ENCODE data around the gene HDAC4. TPM values are rescaled to one million over a fixed set of nuclear protein-coding genes. Genes with fewer than 3 reads are reported as not detected.

HDAC4 gene
- total RNA-seq, 1 experiment from 2014 or later: 21.8 TPM

DNA sequence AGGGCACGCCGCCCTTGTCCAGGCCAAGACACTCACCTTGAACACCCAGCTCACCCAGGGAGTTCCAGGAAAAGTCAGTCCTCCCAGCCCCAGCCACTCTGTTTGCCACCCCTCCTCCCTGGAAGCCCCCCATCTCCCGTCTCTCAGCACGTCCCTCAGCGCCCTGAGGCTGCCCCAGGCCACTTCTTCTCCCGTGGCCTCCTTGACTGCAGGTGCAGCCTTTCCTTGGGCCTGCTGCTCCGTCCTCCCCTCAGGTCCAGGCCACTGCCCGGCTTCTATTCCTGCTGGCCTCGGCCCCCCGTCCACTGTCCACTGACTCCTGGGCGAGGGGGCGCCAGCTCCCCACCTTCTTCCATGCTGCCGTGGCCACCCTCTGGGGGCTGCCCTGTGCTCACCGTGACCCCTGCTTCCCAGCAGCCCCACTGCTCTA is 239.1 kb downstream of the HDAC4 start:
- no peaks in the 10 kb centered on the region for H3K27me3 Mint-ChIP-seq (ENCODE audit: insufficient read depth, unreplicated experiment)
- no peaks in the 10 kb centered on the region for H3K9me3 Mint-ChIP-seq (ENCODE audit: unreplicated experiment)
- POLR2A ChIA-PET: interaction anchor here (0.7 kb wide), 1 partner anchor 26 kb away, joined by 3 read pairs; no protein-coding TSS in a partner anchor
- no peak for DNase-seq (ENCODE audit: unreplicated experiment)
- CTCF ChIA-PET: interaction anchor here (0.5 to 0.7 kb wide), 2 partner anchors 49 to 899 kb away, joined by 3 read pairs; no protein-coding TSS in a partner anchor
- H3K36me3 Mint-ChIP-seq (ENCODE audit: insufficient read depth, unreplicated experiment): peaks cover 14% of the 10 kb centered on the region
- BruUV-seq (replicated peaks): no TSS peak
- TF ChIP-seq CTCF (IDR thresholded peaks at IDR 0.05; ENCODE audit: unreplicated experiment): no peak
- H3K4me3 Mint-ChIP-seq (ENCODE audit: unreplicated experiment): no peak overlapping the region
- H3K27ac Mint-ChIP-seq (ENCODE audit: low read depth, unreplicated experiment): no peak overlapping the region
- intact Hi-C loops (cut with micrococcal nuclease): no loop called here
- H3K4me1 Mint-ChIP-seq (ENCODE audit: insufficient read depth, unreplicated experiment): peaks cover 12% of the 10 kb centered on the region

DNA sequence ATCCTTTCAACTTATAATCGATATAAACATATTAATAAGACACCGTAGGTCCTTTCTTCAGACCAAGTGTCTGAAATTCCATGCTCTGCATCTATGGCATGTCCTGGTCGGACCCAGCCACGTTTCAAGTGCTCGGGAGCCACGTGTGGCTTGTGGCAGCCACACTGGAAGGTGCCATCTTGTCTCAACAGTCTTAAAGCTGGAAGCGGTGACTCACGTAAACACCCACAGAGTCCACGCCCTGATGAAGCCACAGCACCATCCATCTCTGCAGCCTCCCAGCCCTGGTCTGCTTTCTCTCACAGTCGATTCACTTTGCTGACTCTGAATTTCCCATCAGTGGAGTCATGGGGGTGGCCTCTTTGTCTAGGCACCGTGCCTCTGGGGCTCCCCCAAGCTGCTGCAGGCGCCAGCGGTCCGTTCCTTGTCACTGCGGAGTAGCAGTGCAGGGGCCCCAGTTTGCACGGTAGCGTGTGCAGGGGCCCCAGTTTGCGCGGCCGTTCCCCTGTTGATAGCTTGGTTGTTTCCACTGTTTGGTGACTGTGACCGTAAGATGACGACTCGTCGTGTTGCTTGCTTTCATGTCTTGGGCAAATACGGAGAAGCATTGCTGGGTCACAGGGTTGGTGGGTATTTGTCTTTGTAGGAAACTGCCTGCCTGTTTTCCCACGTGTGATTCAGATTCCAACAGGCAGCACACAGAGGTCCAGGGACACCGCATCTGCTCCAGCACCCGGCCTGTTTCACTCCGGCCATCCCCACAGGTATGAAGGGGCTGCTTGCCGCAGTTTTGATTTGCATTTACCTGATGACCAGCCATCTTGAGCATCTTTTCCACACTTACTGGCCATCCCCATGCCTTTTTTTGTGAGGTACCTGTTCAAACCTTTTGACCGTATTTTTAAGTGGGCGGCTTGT is 240.3 kb downstream of the HDAC4 start:
- Mint-ChIP-seq H3K4me3 (ENCODE audit: unreplicated experiment) (no peak overlapping the region), H3K36me3 (ENCODE audit: insufficient read depth, unreplicated experiment) (peaks cover 18% of the 10 kb centered on the region), H3K4me1 (ENCODE audit: insufficient read depth, unreplicated experiment) (peaks cover 12% of the 10 kb centered on the region), H3K27me3 (ENCODE audit: insufficient read depth, unreplicated experiment) (no peaks in the 10 kb centered on the region), H3K27ac (ENCODE audit: low read depth, unreplicated experiment) (no peak overlapping the region), H3K9me3 (ENCODE audit: unreplicated experiment) (no peaks in the 10 kb centered on the region)
- no TSS peak for BruUV-seq (replicated peaks)
- no peak for TF ChIP-seq CTCF (IDR thresholded peaks at IDR 0.05; ENCODE audit: unreplicated experiment)
- ChIA-PET CTCF (no interaction called here), POLR2A (interaction anchor here (0.5 kb wide), 1 partner anchor 97 kb away, joined by 3 read pairs; no protein-coding TSS in a partner anchor)
- intact Hi-C loops (cut with micrococcal nuclease): no loop called here
- no peak for DNase-seq (ENCODE audit: unreplicated experiment)

DNA sequence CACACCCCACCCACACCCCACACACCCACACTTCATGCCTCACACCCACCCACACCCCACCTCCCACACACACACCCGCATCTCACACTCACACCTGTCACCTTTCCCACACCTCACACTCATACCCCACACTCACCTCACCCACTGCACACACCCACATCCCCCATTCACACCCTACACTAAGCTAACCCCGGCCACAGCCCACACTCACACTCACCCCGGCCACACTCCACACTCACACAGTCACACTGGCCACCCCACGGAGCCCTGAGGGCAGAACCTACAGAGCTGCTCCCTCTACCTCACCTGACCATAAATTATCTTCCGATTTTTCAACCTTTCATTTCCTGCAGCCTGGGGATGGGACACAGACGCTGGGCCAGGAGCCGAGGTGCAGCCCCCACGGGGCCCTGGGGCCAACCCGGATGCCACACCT is 241.3 kb downstream of the HDAC4 start:
- no peaks in the 10 kb centered on the region for H3K9me3 Mint-ChIP-seq (ENCODE audit: unreplicated experiment)
- TF ChIP-seq CTCF (IDR thresholded peaks at IDR 0.05; ENCODE audit: unreplicated experiment): no peak
- no peak overlapping the region for H3K27ac Mint-ChIP-seq (ENCODE audit: low read depth, unreplicated experiment)
- POLR2A ChIA-PET: no interaction called here
- intact Hi-C loops (cut with micrococcal nuclease): no loop called here
- H3K4me1 Mint-ChIP-seq (ENCODE audit: insufficient read depth, unreplicated experiment): peaks cover 12% of the 10 kb centered on the region
- CTCF ChIA-PET: no interaction called here
- H3K36me3 Mint-ChIP-seq (ENCODE audit: insufficient read depth, unreplicated experiment): peaks cover 28% of the 10 kb centered on the region
- DNase-seq (ENCODE audit: unreplicated experiment): no peak
- BruUV-seq (replicated peaks): no TSS peak
- no peak overlapping the region for H3K4me3 Mint-ChIP-seq (ENCODE audit: unreplicated experiment)
- no peaks in the 10 kb centered on the region for H3K27me3 Mint-ChIP-seq (ENCODE audit: insufficient read depth, unreplicated experiment)

DNA sequence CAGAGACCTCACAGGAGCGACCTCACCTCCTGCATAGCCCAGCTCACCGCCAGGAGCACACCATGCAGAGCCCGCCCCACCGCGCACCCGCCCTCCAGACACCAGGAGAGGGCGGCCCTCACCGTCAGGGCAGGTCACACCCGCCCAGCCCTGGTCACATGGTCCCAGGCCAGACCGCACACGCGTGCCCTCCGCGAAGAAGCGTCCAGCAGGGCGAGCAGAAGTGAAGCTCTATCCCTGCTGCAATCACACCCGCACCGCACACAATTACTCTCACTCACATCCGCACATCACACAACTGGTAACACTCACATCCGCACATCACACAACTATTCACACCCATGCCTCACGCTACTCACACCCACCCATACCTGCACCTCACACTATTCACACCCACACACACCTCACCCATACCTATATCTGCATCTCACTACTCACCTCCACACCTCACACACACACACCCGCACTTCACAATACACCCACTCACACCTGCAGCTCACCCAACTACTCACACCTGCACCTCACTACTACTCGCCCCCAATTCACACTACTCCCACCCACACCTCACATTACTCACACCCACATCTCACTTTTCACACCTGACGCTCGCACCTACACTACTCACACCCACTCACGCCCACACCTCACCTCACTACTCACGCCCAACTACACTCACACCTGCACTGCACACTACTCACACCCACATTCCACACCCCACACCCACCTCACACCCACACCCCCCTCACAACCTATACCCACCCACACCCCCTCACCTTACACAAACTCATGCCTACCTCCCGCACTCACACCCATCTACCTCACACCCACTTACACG is 242.0 kb downstream of the HDAC4 start:
- intact Hi-C loops (cut with micrococcal nuclease): no loop called here

More for the DNA sequence above, 242.0 kb downstream of the HDAC4 start:
- Mint-ChIP-seq H3K4me1 (ENCODE audit: insufficient read depth, unreplicated experiment) (peaks cover 12% of the 10 kb centered on the region), H3K27me3 (ENCODE audit: insufficient read depth, unreplicated experiment) (no peaks in the 10 kb centered on the region), H3K36me3 (ENCODE audit: insufficient read depth, unreplicated experiment) (peaks cover 30% of the 10 kb centered on the region), H3K27ac (ENCODE audit: low read depth, unreplicated experiment) (no peak overlapping the region), H3K9me3 (ENCODE audit: unreplicated experiment) (no peaks in the 10 kb centered on the region), H3K4me3 (ENCODE audit: unreplicated experiment) (no peak overlapping the region)
- DNase-seq (ENCODE audit: unreplicated experiment): no peak
- no peak for TF ChIP-seq CTCF (IDR thresholded peaks at IDR 0.05; ENCODE audit: unreplicated experiment)
- BruUV-seq (replicated peaks): no TSS peak
- CTCF ChIA-PET: no interaction called here
- POLR2A ChIA-PET: no interaction called here
